Measurements from ENCODE around the gene PITRM1. TPM values are rescaled to one million over a fixed set of nuclear protein-coding genes. Genes with fewer than 3 reads are reported as not detected.
"Not testable (repeated sequence)": the region's sequence is repeated elsewhere in the genome, so short reads cannot be mapped to it uniquely, and the experiment has no call there.

The PITRM1 gene
- total RNA-seq (10 to 100 TPM; 73.9 to 89.5 (median 81.0) TPM), total RNA-seq (97.8 to 312 (median 132) reads per million in 29 experiments)
- 69.7 TPM for total RNA-seq (2013)

GRCh38 chr10:3172446-3173170 lies at the start of gene PITRM1:
TSS of gene PITRM1 (minus strand) at chr10:3172782. CDS start at chr10:3172772, 10 bp downstream.
- CTCF ChIA-PET, result interaction anchor here in 1 of 2 donors (0.6 to 1.8 kb wide), 2 partner anchors 25 to 49 kb away, joined by 3 to 5 read pairs; no protein-coding TSS in a partner anchor

GRCh38 chr10:3222068-3222467 lies 49.5 kb upstream of the PITRM1 start:
- Mint-ChIP-seq H3K27me3 (peaks cover 2 to 5% of the 10 kb centered on the region in 2 donors), H3K4me1 (peaks cover 0 to 4% (median 1%) of the 10 kb centered on the region in 3 donors), H3K9me3 (peaks cover 0 to 3% (median 0%) of the 10 kb centered on the region in 3 donors), H3K27ac (no peak overlapping the region), H3K36me3 (no peaks in the 10 kb centered on the region), H3K4me3 (no peak overlapping the region)
- CTCF ChIA-PET, result interaction anchor here in 1 of 2 donors (0.6 kb wide), 1 partner anchor 49 kb away, joined by 3 read pairs; no protein-coding TSS in a partner anchor
- 100% methylated on average over 3 of the region's 10 CpGs for WGBS (ENCODE audit: insufficient coverage)
- Histone ChIP-seq H3K4me3 (ENCODE audit: control insufficient read depth in 1 of 2, extremely low read depth in 1 of 2, low read length in 1 of 2) (no peak overlapping the region), H3K27ac (ENCODE audit: low read length) (peak overlapping the region; percentile 71), H3K27me3 (replicated peaks in 1 of 2; ENCODE audit: control insufficient read depth in 2 of 2, extremely low read depth in 1 of 2, insufficient read depth in 2 of 2, low read length in 1 of 2) (no peaks in the 10 kb centered on the region), H3K9me3 (no peaks in the 10 kb centered on the region), H3K36me3 (ENCODE audit: control insufficient read depth in 2 of 2, extremely low read depth in 1 of 2, insufficient read depth in 1 of 2, low read length in 1 of 2) (no peaks in the 10 kb centered on the region), H3K4me1 (ENCODE audit: control insufficient read depth in 1 of 2, extremely low read depth in 1 of 2, insufficient read depth in 2 of 2, low read length in 2 of 2) (no peaks in the 10 kb centered on the region)
- POLR2A ChIA-PET, result interaction anchor here in 1 of 2 donors (0.6 kb wide), 1 partner anchor 29 kb away, joined by 3 read pairs; no protein-coding TSS in a partner anchor
- DNase-seq, result peak in 4 of 35 experiments; percentile 5 to 20 (median 8)
- no peak for ATAC-seq (replicated peaks in 1 of 4)

More at GRCh38 chr10:3172446-3173170, at the start of gene PITRM1:
- H3K27ac ChIP-seq (ENCODE audit: low read length), result peak within 1 kb of the TSS; percentile 27
- H3K9me3 ChIP-seq, result no peaks in the 10 kb centered on the region
- no peaks in the 10 kb centered on the region for H3K9me3 Mint-ChIP-seq
- peaks cover 5 to 22% of the 10 kb centered on the region in 2 experiments for H3K4me1 ChIP-seq (ENCODE audit: control insufficient read depth in 1 of 2, extremely low read depth in 1 of 2, insufficient read depth in 2 of 2, low read length in 2 of 2)
- DNase-seq, result peak; percentile 96 to 100 (median 99)
- peak within 1 kb of the TSS; percentile 77 to 88 (median 86) for H3K4me3 Mint-ChIP-seq
- H3K27me3 Mint-ChIP-seq, result no peaks in the 10 kb centered on the region
- peaks cover 17% of the 10 kb centered on the region for H3K36me3 Mint-ChIP-seq
- peaks cover 19 to 26% (median 26%) of the 10 kb centered on the region in 3 donors for H3K4me1 Mint-ChIP-seq
- POLR2A ChIA-PET, result interaction anchor here (0.6 to 0.7 kb wide), 6 partner anchors 8 to 1656 kb away, joined by 3 to 5 read pairs (median 3); partner anchors contain the start of gene KLF6 (in 1 of the 2)
- H3K27me3 ChIP-seq (replicated peaks in 1 of 2; ENCODE audit: control insufficient read depth in 2 of 2, extremely low read depth in 1 of 2, insufficient read depth in 2 of 2, low read length in 1 of 2), result peaks cover 0 to 4% of the 10 kb centered on the region in 2 experiments
- peak; percentile 91 to 96 (median 94) for ATAC-seq (replicated peaks in 1 of 4)
- WGBS (ENCODE audit: insufficient coverage), result under 1% methylated on average over 54 of the region's 73 CpGs
- peaks cover 5 to 23% of the 10 kb centered on the region in 2 donors for H3K36me3 ChIP-seq (ENCODE audit: control insufficient read depth in 2 of 2, extremely low read depth in 1 of 2, insufficient read depth in 1 of 2, low read length in 1 of 2)
- peak within 1 kb of the TSS; percentile 57 to 77 for H3K4me3 ChIP-seq (ENCODE audit: control insufficient read depth in 1 of 2, extremely low read depth in 1 of 2, low read length in 1 of 2)
- H3K27ac Mint-ChIP-seq, result peak within 1 kb of the TSS; percentile 85 to 87

GRCh38 chr10:3221601-3222000 lies 49.0 kb upstream of the PITRM1 start:
- POLR2A ChIA-PET, result not testable (repeated sequence)

GRCh38 chr10:3220853-3221252 lies 48.3 kb upstream of the PITRM1 start:
- Histone ChIP-seq H3K36me3 (ENCODE audit: control insufficient read depth in 2 of 2, extremely low read depth in 1 of 2, insufficient read depth in 1 of 2, low read length in 1 of 2) (no peaks in the 10 kb centered on the region), H3K27me3 (replicated peaks in 1 of 2; ENCODE audit: control insufficient read depth in 2 of 2, extremely low read depth in 1 of 2, insufficient read depth in 2 of 2, low read length in 1 of 2) (no peaks in the 10 kb centered on the region), H3K27ac (ENCODE audit: low read length) (no peak overlapping the region), H3K4me3 (ENCODE audit: control insufficient read depth in 1 of 2, extremely low read depth in 1 of 2, low read length in 1 of 2) (no peak overlapping the region), H3K4me1 (ENCODE audit: control insufficient read depth in 1 of 2, extremely low read depth in 1 of 2, insufficient read depth in 2 of 2, low read length in 2 of 2) (no peaks in the 10 kb centered on the region), H3K9me3 (no peaks in the 10 kb centered on the region)
- no peak overlapping the region for H3K27ac Mint-ChIP-seq
- ATAC-seq (replicated peaks in 1 of 4) (no peak), DNase-seq (no peak)
- ChIA-PET POLR2A (no interaction called here), CTCF (no interaction called here)
- peaks cover 2 to 5% of the 10 kb centered on the region in 2 donors for H3K27me3 Mint-ChIP-seq
- H3K4me3 Mint-ChIP-seq, result no peak overlapping the region
- no peaks in the 10 kb centered on the region for H3K36me3 Mint-ChIP-seq
- H3K4me1 Mint-ChIP-seq, result no peaks in the 10 kb centered on the region
- H3K9me3 Mint-ChIP-seq, result peaks cover 0 to 3% (median 0%) of the 10 kb centered on the region in 3 donors

More at GRCh38 chr10:3221601-3222000, 49.0 kb upstream of the PITRM1 start:
- not testable (repeated sequence) for H3K27me3 ChIP-seq (replicated peaks in 1 of 2; ENCODE audit: control insufficient read depth in 2 of 2, extremely low read depth in 1 of 2, insufficient read depth in 2 of 2, low read length in 1 of 2); ATAC-seq (replicated peaks in 1 of 4); H3K9me3 ChIP-seq; H3K9me3 Mint-ChIP-seq; H3K36me3 Mint-ChIP-seq; H3K27me3 Mint-ChIP-seq; H3K27ac Mint-ChIP-seq; DNase-seq; H3K4me3 Mint-ChIP-seq; H3K36me3 ChIP-seq (ENCODE audit: control insufficient read depth in 2 of 2, extremely low read depth in 1 of 2, insufficient read depth in 1 of 2, low read length in 1 of 2); H3K4me1 ChIP-seq (ENCODE audit: control insufficient read depth in 1 of 2, extremely low read depth in 1 of 2, insufficient read depth in 2 of 2, low read length in 2 of 2); H3K4me1 Mint-ChIP-seq; H3K4me3 ChIP-seq (ENCODE audit: control insufficient read depth in 1 of 2, extremely low read depth in 1 of 2, low read length in 1 of 2)
- peak overlapping the region; percentile 71 for H3K27ac ChIP-seq (ENCODE audit: low read length)
- no CpG with 5 or more reads among the region's 2 CpGs for WGBS (ENCODE audit: insufficient coverage)
- CTCF ChIA-PET, result interaction anchor here in 1 of 2 donors (0.6 kb wide), 1 partner anchor 49 kb away, joined by 3 read pairs; no protein-coding TSS in a partner anchor

GRCh38 chr10:3219021-3219628 lies 46.5 kb upstream of the PITRM1 start:
- H3K27me3 ChIP-seq (replicated peaks in 1 of 2; ENCODE audit: control insufficient read depth in 2 of 2, extremely low read depth in 1 of 2, insufficient read depth in 2 of 2, low read length in 1 of 2); H3K27ac Mint-ChIP-seq; DNase-seq; H3K9me3 Mint-ChIP-seq; H3K4me1 Mint-ChIP-seq; H3K27me3 Mint-ChIP-seq; H3K36me3 ChIP-seq (ENCODE audit: control insufficient read depth in 2 of 2, extremely low read depth in 1 of 2, insufficient read depth in 1 of 2, low read length in 1 of 2); H3K4me3 ChIP-seq (ENCODE audit: control insufficient read depth in 1 of 2, extremely low read depth in 1 of 2, low read length in 1 of 2); H3K36me3 Mint-ChIP-seq; H3K9me3 ChIP-seq; CTCF ChIA-PET; ATAC-seq (replicated peaks in 1 of 4); H3K4me1 ChIP-seq (ENCODE audit: control insufficient read depth in 1 of 2, extremely low read depth in 1 of 2, insufficient read depth in 2 of 2, low read length in 2 of 2); POLR2A ChIA-PET; H3K4me3 Mint-ChIP-seq; H3K27ac ChIP-seq (ENCODE audit: low read length): not testable (repeated sequence)
- 88% methylated on average over 4 of the region's 5 CpGs for WGBS (ENCODE audit: insufficient coverage)

GRCh38 chr10:3217853-3218252 lies 45.3 kb upstream of the PITRM1 start:
- Mint-ChIP-seq H3K4me1 (no peaks in the 10 kb centered on the region), H3K27ac (no peak overlapping the region), H3K27me3 (peaks cover 2 to 5% of the 10 kb centered on the region in 2 donors), H3K9me3 (peaks cover 0 to 3% (median 0%) of the 10 kb centered on the region in 3 donors), H3K4me3 (no peak overlapping the region), H3K36me3 (no peaks in the 10 kb centered on the region)
- H3K4me1 ChIP-seq (ENCODE audit: control insufficient read depth in 1 of 2, extremely low read depth in 1 of 2, insufficient read depth in 2 of 2, low read length in 2 of 2), result no peaks in the 10 kb centered on the region
- peaks cover 0 to 5% of the 10 kb centered on the region in 2 experiments for H3K27me3 ChIP-seq (replicated peaks in 1 of 2; ENCODE audit: control insufficient read depth in 2 of 2, extremely low read depth in 1 of 2, insufficient read depth in 2 of 2, low read length in 1 of 2)
- DNase-seq, result no peak
- ATAC-seq (replicated peaks in 1 of 4), result no peak
- WGBS (ENCODE audit: insufficient coverage), result 83% methylated on average over 3 of the region's 12 CpGs
- no peak overlapping the region for H3K27ac ChIP-seq (ENCODE audit: low read length)
- H3K36me3 ChIP-seq (ENCODE audit: control insufficient read depth in 2 of 2, extremely low read depth in 1 of 2, insufficient read depth in 1 of 2, low read length in 1 of 2), result no peaks in the 10 kb centered on the region
- ChIA-PET CTCF (interaction anchor here in 1 of 2 donors (0.9 kb wide), 1 partner anchor 20 kb away, joined by 3 read pairs; no protein-coding TSS in a partner anchor), POLR2A (no interaction called here)
- no peaks in the 10 kb centered on the region for H3K9me3 ChIP-seq
- H3K4me3 ChIP-seq (ENCODE audit: control insufficient read depth in 1 of 2, extremely low read depth in 1 of 2, low read length in 1 of 2), result no peak overlapping the region
